ENCODE data around the gene SEMA3C.

SEMA3C gene

DNA sequence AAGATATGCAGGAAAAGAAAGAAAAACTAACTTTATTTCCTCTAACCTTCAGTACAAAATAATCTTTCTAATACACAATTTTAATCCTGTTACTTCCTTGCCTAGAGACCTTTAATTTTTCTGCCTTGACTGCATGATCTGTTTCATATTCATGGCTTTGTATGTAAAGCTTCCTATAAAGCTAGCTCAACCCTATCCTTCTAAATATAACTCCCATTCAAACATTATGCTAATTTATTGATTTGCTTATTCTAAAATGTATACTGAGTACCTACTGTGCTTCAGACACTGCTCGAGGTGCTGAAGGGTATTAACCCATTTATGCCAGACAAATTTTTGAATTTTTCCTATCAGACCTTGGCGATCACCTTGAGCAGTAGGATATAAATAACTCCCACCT lies 47.6 kb downstream of the SEMA3C start:
- no peak for DNase-seq (ENCODE audit: low read depth)
- TF ChIP-seq, protein P1, sequence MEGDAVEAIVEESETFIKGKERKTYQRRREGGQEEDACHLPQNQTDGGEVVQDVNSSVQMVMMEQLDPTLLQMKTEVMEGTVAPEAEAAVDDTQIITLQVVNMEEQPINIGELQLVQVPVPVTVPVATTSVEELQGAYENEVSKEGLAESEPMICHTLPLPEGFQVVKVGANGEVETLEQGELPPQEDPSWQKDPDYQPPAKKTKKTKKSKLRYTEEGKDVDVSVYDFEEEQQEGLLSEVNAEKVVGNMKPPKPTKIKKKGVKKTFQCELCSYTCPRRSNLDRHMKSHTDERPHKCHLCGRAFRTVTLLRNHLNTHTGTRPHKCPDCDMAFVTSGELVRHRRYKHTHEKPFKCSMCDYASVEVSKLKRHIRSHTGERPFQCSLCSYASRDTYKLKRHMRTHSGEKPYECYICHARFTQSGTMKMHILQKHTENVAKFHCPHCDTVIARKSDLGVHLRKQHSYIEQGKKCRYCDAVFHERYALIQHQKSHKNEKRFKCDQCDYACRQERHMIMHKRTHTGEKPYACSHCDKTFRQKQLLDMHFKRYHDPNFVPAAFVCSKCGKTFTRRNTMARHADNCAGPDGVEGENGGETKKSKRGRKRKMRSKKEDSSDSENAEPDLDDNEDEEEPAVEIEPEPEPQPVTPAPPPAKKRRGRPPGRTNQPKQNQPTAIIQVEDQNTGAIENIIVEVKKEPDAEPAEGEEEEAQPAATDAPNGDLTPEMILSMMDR (IDR thresholded peaks at IDR 0.05; ENCODE audit: low read depth, low read length, missing control alignments), result no peak
- H3K4me3 ChIP-seq (ENCODE audit: low read depth, low read length), result no peak overlapping the region
- in situ Hi-C loops (cut with HindIII; ENCODE audit: low sequenced_read_pairs), result no loop called here

DNA sequence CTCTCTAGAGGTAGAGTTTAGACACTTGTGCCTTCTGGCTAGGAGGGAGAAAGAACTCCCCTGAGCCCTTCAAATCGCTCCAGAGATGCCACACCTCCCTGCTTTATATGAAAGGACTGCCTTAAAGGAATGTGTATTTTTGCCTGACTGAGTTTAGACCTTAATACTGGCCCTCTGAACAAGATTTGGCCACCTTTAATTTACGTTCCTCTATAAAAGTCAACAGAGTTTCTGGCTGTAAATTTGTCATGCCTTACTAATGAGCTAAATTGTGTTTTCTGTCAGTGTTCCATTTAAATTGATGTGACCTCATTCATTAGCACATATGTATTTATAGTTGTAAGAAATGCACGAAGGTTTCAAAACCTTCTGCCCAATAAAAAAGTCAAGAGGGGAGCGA lies 48.0 kb downstream of the SEMA3C start:
- TF ChIP-seq, protein P1 (IDR thresholded peaks at IDR 0.05; ENCODE audit: low read depth, low read length, missing control alignments), result no peak
- DNase-seq (ENCODE audit: low read depth), result no peak
- in situ Hi-C loops (cut with HindIII; ENCODE audit: low sequenced_read_pairs), result no loop called here
- no peak overlapping the region for H3K4me3 ChIP-seq (ENCODE audit: low read depth, low read length)

GRCh38 chr7:80869821-80870751 lies 48.8 kb downstream of the SEMA3C start:
- in situ Hi-C loops (cut with HindIII; ENCODE audit: low sequenced_read_pairs), result no loop called here
- TF ChIP-seq, protein P1 (IDR thresholded peaks at IDR 0.05; ENCODE audit: low read depth, low read length, missing control alignments), result no peak
- H3K4me3 ChIP-seq (ENCODE audit: low read depth, low read length), result no peak overlapping the region
- no peak for DNase-seq (ENCODE audit: low read depth)

DNA sequence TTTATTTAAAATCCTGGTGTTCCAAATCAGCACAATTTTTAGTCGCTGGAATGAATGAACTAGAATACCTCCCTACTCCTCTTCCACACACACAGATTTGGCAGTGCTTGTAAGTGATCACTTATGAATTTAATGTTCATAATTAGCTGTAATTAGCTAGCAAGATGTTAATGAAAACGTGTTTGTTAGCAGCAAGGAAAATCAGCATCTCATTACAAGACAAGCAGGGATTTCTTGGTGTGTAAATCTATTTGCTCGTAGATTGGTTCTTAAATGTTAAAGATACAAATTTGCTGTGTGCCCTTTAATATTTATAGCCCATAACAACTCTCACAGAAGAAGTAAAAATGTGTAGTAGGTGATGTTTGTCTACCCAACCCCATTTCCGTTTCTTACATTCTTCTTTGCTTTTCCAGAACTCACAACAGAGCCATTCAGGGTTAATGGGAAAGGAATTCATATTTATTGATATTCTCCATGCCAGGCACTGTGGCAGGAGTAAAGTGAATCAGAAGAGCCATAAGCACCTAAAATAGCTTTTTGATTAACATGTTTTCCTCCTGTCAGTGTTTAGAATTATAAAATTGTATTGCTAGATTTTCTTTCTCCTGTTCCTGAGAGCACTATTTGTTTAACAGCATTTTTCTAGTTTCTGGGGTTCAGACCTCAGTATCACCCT lies 49.6 kb downstream of the SEMA3C start:
- H3K4me3 ChIP-seq (ENCODE audit: low read depth, low read length), result no peak overlapping the region
- in situ Hi-C loops (cut with HindIII; ENCODE audit: low sequenced_read_pairs), result no loop called here
- TF ChIP-seq, protein P1 (IDR thresholded peaks at IDR 0.05; ENCODE audit: low read depth, low read length, missing control alignments), result no peak
- DNase-seq (ENCODE audit: low read depth), result no peak

- TF ChIP-seq, protein P1 (IDR thresholded peaks at IDR 0.05; ENCODE audit: low read depth, low read length, missing control alignments), result no peak
- no peak for DNase-seq (ENCODE audit: low read depth)
- in situ Hi-C loops (cut with HindIII; ENCODE audit: low sequenced_read_pairs), result no loop called here
Observed at GRCh38 chr7:80868566-80868965, 50.3 kb downstream of the SEMA3C start.

DNA sequence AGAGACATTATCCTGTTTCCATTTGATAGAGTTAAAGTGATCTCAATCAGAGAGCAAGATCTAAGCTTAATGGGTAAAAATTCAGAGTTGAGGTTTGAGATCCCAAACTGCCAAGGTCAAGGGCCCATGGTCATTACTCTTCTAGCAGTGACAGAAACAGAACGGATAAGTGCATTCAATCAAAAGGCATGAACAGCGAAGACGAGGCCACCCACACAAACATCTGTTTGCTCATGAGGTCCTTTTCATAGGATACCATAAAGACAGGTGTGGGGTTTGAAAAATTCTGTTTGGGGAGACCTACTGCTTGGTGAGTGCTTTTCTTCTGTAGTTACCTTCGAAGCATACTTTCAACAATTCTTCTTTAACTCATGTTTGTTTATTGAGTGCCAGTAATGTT lies 58.3 kb downstream of the SEMA3C start:
- H3K4me3 ChIP-seq (ENCODE audit: low read depth, low read length), result no peak overlapping the region
- no peak for DNase-seq (ENCODE audit: low read depth)
- TF ChIP-seq, protein P1 (IDR thresholded peaks at IDR 0.05; ENCODE audit: low read depth, low read length, missing control alignments), result no peak
- in situ Hi-C loops (cut with HindIII; ENCODE audit: low sequenced_read_pairs), result no loop called here

More at GRCh38 chr7:80868566-80868965, 50.3 kb downstream of the SEMA3C start:
- H3K4me3 ChIP-seq (ENCODE audit: low read depth, low read length), result no peak overlapping the region

All from astrocyte of the cerebellum (primary cell).